Ectodermal cell (in vitro differentiated cells): Measurements from ENCODE around the gene SEZ6L.

Source experiments
- H3K27ac ChIP-seq: 2 replicates; pipeline ENCODE4 v1.7.0; 2013; ENCODE audit warnings: mild to moderate bottlenecking, low read depth, low read length; ENCODE audit not compliant: insufficient read depth, poor library complexity, severe bottlenecking
- H3K27me3 ChIP-seq: 2 replicates; pipeline ENCODE4 v1.7.0; 2013; ENCODE audit warnings: mild to moderate bottlenecking, low read length; ENCODE audit not compliant: insufficient read depth, control insufficient read depth, poor library complexity, severe bottlenecking
- H3K36me3 ChIP-seq: one replicate; pipeline ENCODE4 v1.7.0; 2013; ENCODE audit warnings: low read length; ENCODE audit not compliant: control insufficient read depth, insufficient read depth
- H3K4me1 ChIP-seq: one replicate; pipeline ENCODE4 v1.7.0; 2013; ENCODE audit warnings: low read length; ENCODE audit not compliant: control insufficient read depth, insufficient read depth
- H3K4me3 ChIP-seq: 2 replicates; pipeline ENCODE4 v1.7.0; 2013; ENCODE audit warnings: low read depth, low read length, control low read depth; ENCODE audit not compliant: insufficient read depth
- H3K9me3 ChIP-seq: 2 replicates; pipeline ENCODE4 v1.7.0; 2013; ENCODE audit warnings: mild to moderate bottlenecking, low read length, moderate library complexity; ENCODE audit not compliant: control insufficient read depth
- WGBS, 2 experiments: methylation state at CpG; one replicate each; pipeline ENCODE4 v1.1.7; 2013; ENCODE audit warnings: missing lambda C conversion rate in 2 of 2; 5-methylcytosine and 5-hydroxymethylcytosine counted together

The SEZ6L gene

DNA sequence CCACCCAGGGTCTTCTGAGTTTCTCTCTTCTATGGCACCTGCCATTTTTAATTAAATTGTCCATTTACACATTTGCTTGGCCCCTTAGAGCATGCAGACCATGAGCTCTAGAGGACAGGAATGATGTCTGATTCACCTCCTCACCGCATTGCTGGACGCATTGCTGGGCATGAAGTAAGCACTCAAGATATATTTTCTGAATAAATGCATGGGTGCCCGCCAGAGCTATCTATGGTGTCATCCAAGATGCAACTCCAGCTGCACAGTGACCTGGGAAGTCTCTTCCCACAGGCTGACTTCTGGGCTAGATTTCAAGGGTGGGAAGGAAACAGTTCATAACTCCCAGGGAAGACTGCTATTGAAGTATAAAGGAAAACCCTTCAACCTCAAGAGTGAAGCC is 193.2 kb downstream of the SEZ6L start:
- Histone ChIP-seq H3K9me3 (no peaks in the 10 kb centered on the region), H3K27me3 (no peaks in the 10 kb centered on the region), H3K4me1 (peaks cover 4% of the 10 kb centered on the region), H3K36me3 (no peaks in the 10 kb centered on the region), H3K27ac (no peak overlapping the region), H3K4me3 (no peak overlapping the region)
- 94 to 97% methylated on average over 3 of the region's 3 CpGs for WGBS, 2 experiments

DNA sequence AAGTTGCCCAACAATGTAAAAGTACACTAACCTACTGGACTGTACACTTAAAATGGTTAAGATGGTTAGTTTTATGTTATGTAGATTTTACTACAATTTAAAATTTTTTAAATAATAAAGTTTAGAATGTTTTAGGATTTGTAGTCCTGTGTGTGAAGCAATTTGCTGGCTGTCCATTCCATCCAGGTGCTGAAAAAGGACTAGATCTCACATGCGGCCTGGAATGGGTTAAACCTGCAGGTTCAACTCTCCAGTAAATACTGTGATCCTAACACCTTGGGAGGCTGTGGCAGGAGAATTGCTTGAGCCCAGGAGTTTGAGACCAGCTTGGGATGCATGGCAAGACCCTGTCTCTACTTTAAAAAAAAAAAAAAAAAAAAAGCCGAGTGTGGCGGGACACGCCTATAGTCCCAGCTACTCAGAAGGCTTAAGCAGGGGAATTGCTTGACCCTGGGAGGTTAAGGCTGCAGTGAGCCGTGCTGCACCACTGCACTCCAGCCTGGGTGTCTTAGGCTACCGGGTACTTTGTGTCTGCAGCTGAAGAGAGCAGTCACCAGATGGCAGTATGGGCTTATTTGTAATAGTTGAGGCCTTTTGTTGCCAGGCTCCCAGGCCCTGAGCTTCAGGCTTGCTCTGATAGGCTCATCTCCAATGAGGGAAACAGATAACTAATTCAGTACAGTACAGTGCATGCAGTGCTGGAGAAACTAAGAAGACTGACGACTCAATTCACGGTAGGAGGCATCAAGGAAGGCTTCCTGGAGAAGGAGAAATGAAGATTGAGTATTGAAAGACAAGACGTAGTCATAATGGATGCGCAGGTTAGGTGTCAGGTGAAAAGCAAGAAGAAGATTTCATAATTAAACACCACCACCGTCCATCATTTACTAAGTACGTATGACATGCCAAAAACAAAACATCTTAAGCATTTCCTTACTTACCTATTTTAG is 195.1 kb downstream of the SEZ6L start:
- H3K9me3 ChIP-seq, result no peaks in the 10 kb centered on the region
- H3K4me1 ChIP-seq, result peaks cover 4% of the 10 kb centered on the region
- H3K4me3 ChIP-seq, result no peak overlapping the region
- H3K27me3 ChIP-seq, result no peaks in the 10 kb centered on the region
- H3K27ac ChIP-seq, result no peak overlapping the region
- H3K36me3 ChIP-seq, result no peaks in the 10 kb centered on the region
- 38% methylated on average over 12 of the region's 12 CpGs for WGBS, 2 experiments

GRCh38 chr22:26367402-26368245 is 198.4 kb downstream of the SEZ6L start:
- Histone ChIP-seq H3K4me3 (no peak overlapping the region), H3K4me1 (no peaks in the 10 kb centered on the region), H3K27me3 (no peaks in the 10 kb centered on the region), H3K9me3 (no peaks in the 10 kb centered on the region), H3K36me3 (no peaks in the 10 kb centered on the region), H3K27ac (no peak overlapping the region)
- WGBS, 2 experiments, result 53 to 55% methylated on average over 19 of the region's 19 CpGs

DNA sequence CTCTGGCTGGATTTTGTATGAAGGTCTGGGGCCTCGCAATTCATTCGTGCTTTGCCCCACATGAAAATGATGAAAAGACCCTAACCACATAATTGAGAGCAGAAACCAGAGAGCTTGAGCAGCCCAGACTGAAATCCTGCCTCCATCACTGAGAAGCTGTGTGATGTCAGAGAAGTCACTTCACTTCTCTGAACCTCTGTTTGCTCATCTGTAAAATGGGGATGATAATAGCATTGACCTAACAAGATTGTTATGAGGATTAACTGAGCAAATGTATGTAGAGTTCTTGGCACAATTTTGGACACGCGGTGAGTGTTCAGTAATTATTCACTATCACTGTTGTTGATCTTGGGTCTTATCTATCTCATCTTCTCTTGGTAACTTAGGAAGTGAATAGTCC is 203.6 kb downstream of the SEZ6L start:
- Histone ChIP-seq H3K27me3 (no peaks in the 10 kb centered on the region), H3K27ac (no peak overlapping the region), H3K9me3 (no peaks in the 10 kb centered on the region), H3K4me1 (peaks cover 4% of the 10 kb centered on the region), H3K36me3 (no peaks in the 10 kb centered on the region), H3K4me3 (no peak overlapping the region)
- 95% methylated on average over 4 of the region's 4 CpGs for WGBS, 2 experiments

GRCh38 chr22:26374391-26375026 is 205.2 kb downstream of the SEZ6L start:
- H3K27ac ChIP-seq, result no peak overlapping the region
- no peaks in the 10 kb centered on the region for H3K27me3 ChIP-seq
- no peak overlapping the region for H3K4me3 ChIP-seq
- peaks cover 4% of the 10 kb centered on the region for H3K4me1 ChIP-seq
- 57 to 60% methylated on average over 10 of the region's 10 CpGs for WGBS, 2 experiments
- H3K36me3 ChIP-seq, result no peaks in the 10 kb centered on the region
- no peaks in the 10 kb centered on the region for H3K9me3 ChIP-seq

GRCh38 chr22:26377170-26377830 is 208.0 kb downstream of the SEZ6L start:
- H3K27me3 ChIP-seq, result no peaks in the 10 kb centered on the region
- no peaks in the 10 kb centered on the region for H3K9me3 ChIP-seq
- H3K4me3 ChIP-seq, result no peak overlapping the region
- H3K27ac ChIP-seq, result no peak overlapping the region
- H3K36me3 ChIP-seq, result no peaks in the 10 kb centered on the region
- H3K4me1 ChIP-seq, result peaks cover 4% of the 10 kb centered on the region
- WGBS, 2 experiments, result 39 to 40% methylated on average over 15 of the region's 15 CpGs

- no peaks in the 10 kb centered on the region for H3K27me3 ChIP-seq
- 94 to 96% methylated on average over 10 of the region's 10 CpGs for WGBS, 2 experiments
Measured at GRCh38 chr22:26380072-26380830, 211.0 kb downstream of the SEZ6L start.

DNA sequence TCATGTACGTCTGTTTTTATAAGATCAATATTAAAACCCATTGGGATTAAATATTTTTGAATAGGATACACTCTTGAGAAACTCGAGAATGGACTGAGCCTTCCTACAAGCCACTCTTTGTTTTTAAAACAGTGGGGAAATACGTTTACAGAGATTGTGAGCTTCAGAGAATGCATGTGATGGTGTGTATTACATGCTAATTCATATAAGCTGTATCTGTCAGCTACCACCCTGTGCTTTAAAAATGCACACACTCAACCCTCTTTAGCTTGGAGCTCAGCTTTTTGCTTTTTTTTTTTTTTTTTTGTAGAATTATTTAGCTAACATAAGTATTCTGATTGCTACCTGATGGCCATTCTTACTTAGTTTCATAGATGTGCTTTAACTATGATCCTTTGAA is 213.5 kb downstream of the SEZ6L start:
- H3K4me3 ChIP-seq, result no peak overlapping the region
- no peaks in the 10 kb centered on the region for H3K36me3 ChIP-seq
- H3K9me3 ChIP-seq, result no peaks in the 10 kb centered on the region
- no peaks in the 10 kb centered on the region for H3K4me1 ChIP-seq
- WGBS, 2 experiments, result 69 to 94% methylated on average over 2 to 3 of the region's 3 CpGs
- H3K27me3 ChIP-seq, result no peaks in the 10 kb centered on the region
- no peak overlapping the region for H3K27ac ChIP-seq

More at GRCh38 chr22:26380072-26380830, 211.0 kb downstream of the SEZ6L start:
- Histone ChIP-seq H3K4me1 (no peaks in the 10 kb centered on the region), H3K4me3 (no peak overlapping the region), H3K9me3 (no peaks in the 10 kb centered on the region), H3K27ac (no peak overlapping the region), H3K36me3 (no peaks in the 10 kb centered on the region)

DNA sequence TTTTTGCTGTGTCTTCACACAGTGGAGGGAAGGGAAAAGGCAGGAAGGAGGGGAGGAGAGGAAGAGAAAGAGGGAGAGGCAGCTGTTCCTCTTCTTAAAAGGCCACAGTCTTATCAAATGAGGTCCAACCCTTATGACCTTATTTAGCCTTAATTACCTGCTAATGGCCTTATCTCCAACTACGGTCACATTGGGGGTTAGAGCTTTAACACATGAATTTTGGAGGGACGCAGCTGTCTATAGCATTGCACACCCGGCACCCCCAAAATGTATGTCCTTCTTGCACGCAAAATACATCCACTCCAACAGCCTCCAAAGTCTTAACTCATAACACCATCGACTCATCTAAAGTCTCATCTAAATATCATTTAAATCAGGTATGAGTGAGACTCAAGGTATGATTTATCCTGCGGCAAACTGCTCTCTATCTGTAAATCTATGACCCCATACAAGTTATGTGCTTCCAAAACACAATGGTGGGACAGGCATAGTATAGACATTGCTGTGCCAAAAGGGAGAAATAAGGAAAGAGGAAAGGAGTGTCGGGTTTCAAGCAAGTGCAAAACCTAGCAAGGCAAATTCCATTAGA is 214.8 kb downstream of the SEZ6L start:
- H3K27me3 ChIP-seq, result no peaks in the 10 kb centered on the region
- no peaks in the 10 kb centered on the region for H3K4me1 ChIP-seq
- H3K4me3 ChIP-seq, result no peak overlapping the region
- H3K9me3 ChIP-seq, result no peaks in the 10 kb centered on the region
- WGBS, 2 experiments, result 85 to 88% methylated on average over 7 of the region's 7 CpGs
- H3K36me3 ChIP-seq, result no peaks in the 10 kb centered on the region
- H3K27ac ChIP-seq, result no peak overlapping the region
